Esophagus muscularis mucosa (tissue), 3 donors: ENCODE data around the gene TBCD.

Experiments
- CTCF ChIP-seq, 3 experiments: fragments of 200-600 bp in 2 of 3; fragments of 450-650 bp in 1 of 3; sonication (generic) in 2 of 3; IDR thresholded peaks; one replicate each; pipeline ENCODE4 v1.5.1; 2017 to 2019; ENCODE audit warnings: antibody characterized with exemption in 3 of 3, mild to moderate bottlenecking in 2 of 3, moderate library complexity in 1 of 3
- POLR2A ChIP-seq: fragments of 450-650 bp; IDR thresholded peaks from one replicate; pipeline ENCODE4 v1.6.1; 2017; ENCODE audit warnings: antibody characterized with exemption, moderate library complexity, mild to moderate bottlenecking, low read depth
- POLR2AphosphoS5 ChIP-seq, 2 donors: sonication (generic); formaldehyde crosslinking; IDR thresholded peaks; one replicate each; pipeline ENCODE4 v1.6.1; 2017; ENCODE audit warnings: antibody characterized with exemption in 2 of 2

DNA sequence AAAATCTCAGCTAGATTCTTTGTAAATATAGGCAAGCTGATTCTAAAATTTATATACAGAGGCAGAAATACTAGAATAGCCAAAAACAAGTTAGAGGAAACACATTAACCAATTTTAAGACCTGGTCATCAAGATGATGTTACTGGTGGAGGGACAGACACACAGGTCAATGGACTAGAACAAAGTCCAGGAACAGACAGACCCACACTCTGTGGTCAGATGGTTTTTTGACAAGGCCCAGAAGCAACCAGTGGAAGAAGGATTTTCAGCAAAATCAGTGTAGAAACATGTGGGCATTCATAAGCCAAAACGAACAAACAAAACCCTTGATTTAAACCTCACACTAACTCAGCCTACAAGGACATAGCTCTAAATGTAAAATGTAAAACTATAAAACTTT lies 227.9 kb downstream of the TBCD start:
- no peak for TF ChIP-seq CTCF (IDR thresholded peaks at IDR 0.05)
- no peak for TF ChIP-seq POLR2A
- no peak for TF ChIP-seq POLR2AphosphoS5 (IDR thresholded peaks at IDR 0.05)
